Heart right ventricle (tissue), 16 donors: Measurements from ENCODE around the gene SSU72. TPM values are rescaled to one million over a fixed set of nuclear protein-coding genes. Genes with fewer than 3 reads are reported as not detected.
"Not testable (repeated sequence)": the region's sequence is repeated elsewhere in the genome, so short reads cannot be mapped to it uniquely, and the experiment has no call there.

Experiments used
- ATAC-seq, 8 donors: fragments of 200-7000 bp; cut with Tn5 transposase; one replicate each; pipeline ENCODE4 v1.9.1; 2020; ENCODE audit warnings: mild to moderate bottlenecking in 8 of 8, moderate library complexity in 8 of 8, moderate number of reproducible peaks in 1 of 8
- DNase-seq, 2 donors: peaks; one replicate each; pipeline ENCODE4 v3.0.0-alpha.2; 2020
- H3K27ac ChIP-seq, 10 donors: fragments of 200-600 bp; sonication (generic) in 2 of 10; one replicate each; pipeline versions ENCODE4 v1.5.0 to v1.8.0; 2020 to 2022; ENCODE audit warnings: mild to moderate bottlenecking in 3 of 10
- H3K27me3 ChIP-seq, 7 donors: fragments of 200-600 bp; one replicate each; pipeline ENCODE4 v1.8.0; 2021 to 2022; ENCODE audit warnings: mild to moderate bottlenecking in 2 of 7
- H3K36me3 ChIP-seq, 9 donors: fragments of 200-600 bp; sonication (generic) in 1 of 9; one replicate each; pipeline versions ENCODE4 v1.5.0 to v1.8.0; 2020 to 2022; ENCODE audit warnings: mild to moderate bottlenecking in 2 of 9
- H3K4me1 ChIP-seq, 9 donors: fragments of 200-600 bp; sonication (generic) in 1 of 9; one replicate each; pipeline versions ENCODE4 v1.5.0 to v1.8.0; 2020 to 2022; ENCODE audit warnings: mild to moderate bottlenecking in 4 of 9
- H3K4me3 ChIP-seq, 10 donors: fragments of 200-600 bp; sonication (generic) in 2 of 10; one replicate each; pipeline versions ENCODE4 v1.5.0 to v1.8.0; 2020 to 2022; ENCODE audit warnings: mild to moderate bottlenecking in 7 of 10, moderate library complexity in 2 of 10
- H3K9me3 ChIP-seq, 11 donors: fragments of 200-600 bp in 10 of 11; sonication (generic) in 2 of 11; one replicate each; pipeline versions ENCODE4 v1.5.0 to v1.8.0; 2013 to 2022; ENCODE audit warnings: mild to moderate bottlenecking in 2 of 11, control low read depth in 1 of 11, moderate library complexity in 1 of 11
- WGBS, 2 donors: extraction: QIAGEN DNeasy Blood & Tissue Kit; methylation state at CpG; one replicate each; pipeline ENCODE4 v1.1.7; 2013; ENCODE audit warnings: inconsistent platforms in 1 of 2; 5-methylcytosine and 5-hydroxymethylcytosine counted together
- intact Hi-C, 10 donors: fragments of 100-400 bp; cut with DNase I; formaldehyde crosslinking; loops; one replicate each; pipeline versions ENCODE4 v1.11.1 to v1.14.2; 2022
- polyA plus RNA-seq, 2 donors: library from polyadenylated mRNA; stranded (reverse); fragments of 200-250 nt; gene quantifications; one replicate each; pipeline ENCODE4 v1.2.3, GENCODE V29; 2013
- total RNA-seq, 10 donors: library from RNA; stranded (reverse); fragmentation: NEBNext Ultra II Directional in 3 of 10; extraction: Animal tissue kit (Norgen Biotek cat#: 25700) in 3 of 10; gene quantifications; one replicate each; pipeline versions ENCODE4 v1.2.1 to v1.2.4, GENCODE V29; 2021 to 2023
- TF ChIP-seq, protein P1 (sequence below), 9 donors: fragments of 200-600 bp; sonication (generic) in 2 of 9; IDR thresholded peaks; one replicate each; pipeline versions ENCODE4 v1.5.0 to v1.8.0; 2021 to 2022; ENCODE audit warnings: antibody characterized with exemption in 9 of 9, mild to moderate bottlenecking in 5 of 9, moderate library complexity in 1 of 9
- donor health status: Arrhythmogenic right ventricular cardiomyopathy.
- donor health status: ischemic (EF 13 %, LVEDD 7.1; RV severe dilation, severe dysfunction).
- donor health status: healthy with polysubstance abuse.
- donor health status: DM: no; HTN: yes; CAD: no.
- donor health status: DM: no; HTN: no; CAD: no.
- donor health status: ischemic (EF 25% LVEDD 6.9; RV normal size, moderate dysfunction).
- donor health status: ischemic (EF 25% LVEDD 5.7; RV mildly dilated, moderate dysfunction).
- donor health status: healthy.
- donor health status: DM: yes; HTN: yes; CAD: no.
- donor health status: Ischemic cardiomyopathy.
- donor health status: ischemic (EF 35%, LVEDD 5.7; RV mildly dilated, moderate dysfunction).
- donor health status: nonischemic (EF 11% LVEDD 7.7; RV severe dilation, severe dysfunction).
- donor health status: DM: yes; HTN: yes; CAD: no.
- donor health status: PGD.
- donor health status: ischemic (EF 29% LVEDD 5.4; RV normal size, mild dysfunction).
- donor health status: nonischemic (EF 23%, LVEDD 6.1; RV moderate dilation, normal function).

The SSU72 gene
- total and polyA plus RNA-seq, 12 donors = 73.8 to 138 (median 87.2) TPM

GRCh38 chr1:1505366-1505798 is 69.3 kb downstream of the SSU72 start:
- not testable (repeated sequence) for H3K36me3 ChIP-seq, H3K27me3 ChIP-seq, H3K9me3 ChIP-seq
- TF ChIP-seq, protein P1, sequence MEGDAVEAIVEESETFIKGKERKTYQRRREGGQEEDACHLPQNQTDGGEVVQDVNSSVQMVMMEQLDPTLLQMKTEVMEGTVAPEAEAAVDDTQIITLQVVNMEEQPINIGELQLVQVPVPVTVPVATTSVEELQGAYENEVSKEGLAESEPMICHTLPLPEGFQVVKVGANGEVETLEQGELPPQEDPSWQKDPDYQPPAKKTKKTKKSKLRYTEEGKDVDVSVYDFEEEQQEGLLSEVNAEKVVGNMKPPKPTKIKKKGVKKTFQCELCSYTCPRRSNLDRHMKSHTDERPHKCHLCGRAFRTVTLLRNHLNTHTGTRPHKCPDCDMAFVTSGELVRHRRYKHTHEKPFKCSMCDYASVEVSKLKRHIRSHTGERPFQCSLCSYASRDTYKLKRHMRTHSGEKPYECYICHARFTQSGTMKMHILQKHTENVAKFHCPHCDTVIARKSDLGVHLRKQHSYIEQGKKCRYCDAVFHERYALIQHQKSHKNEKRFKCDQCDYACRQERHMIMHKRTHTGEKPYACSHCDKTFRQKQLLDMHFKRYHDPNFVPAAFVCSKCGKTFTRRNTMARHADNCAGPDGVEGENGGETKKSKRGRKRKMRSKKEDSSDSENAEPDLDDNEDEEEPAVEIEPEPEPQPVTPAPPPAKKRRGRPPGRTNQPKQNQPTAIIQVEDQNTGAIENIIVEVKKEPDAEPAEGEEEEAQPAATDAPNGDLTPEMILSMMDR (IDR thresholded peaks at IDR 0.05) = peak in 8 of 9 donors; percentile 17 to 56 (median 36)
- WGBS, 2 donors = 13 to 22% methylated on average over 14 to 15 of the region's 22 CpGs
- intact Hi-C loops = loop anchor here in 3 of 10 donors (10.0 kb wide), 3 partner anchors 71 to 131 kb away; partner anchors contain the start of genes AURKAIP1 (in 1 of the 3), MRPL20 (in 1 of the 3) and VWA1 (in 1 of the 3)
- peak in 6 of 8 donors; percentile 49 to 83 (median 73) for ATAC-seq
- peak; percentile 43 to 45 for DNase-seq
- peak overlapping the region in 9 of 10 donors; percentile 33 to 86 (median 82) for H3K27ac ChIP-seq
- peaks cover 3 to 28% (median 13%) of the 10 kb centered on the region in 9 donors for H3K4me1 ChIP-seq
- H3K4me3 ChIP-seq = peak overlapping the region in 8 of 10 donors; percentile 16 to 44 (median 38)

GRCh38 chr1:1504777-1505365 is 69.8 kb downstream of the SSU72 start:
- H3K27me3 ChIP-seq, H3K9me3 ChIP-seq, H3K36me3 ChIP-seq: not testable (repeated sequence)
- TF ChIP-seq, protein P1 (IDR thresholded peaks at IDR 0.05) = peak; percentile 50 to 70 (median 63)
- Histone ChIP-seq H3K4me1 (peaks cover 3 to 28% (median 13%) of the 10 kb centered on the region in 9 donors), H3K27ac (peak overlapping the region in 9 of 10 donors; percentile 33 to 86 (median 82)), H3K4me3 (peak overlapping the region in 8 of 10 donors; percentile 16 to 44 (median 38))
- WGBS, 2 donors = 33 to 34% methylated on average over 16 of the region's 16 CpGs
- DNase-seq = peak; percentile 50 to 66
- intact Hi-C loops = loop anchor here in 3 of 10 donors (10.0 kb wide), 3 partner anchors 70 to 130 kb away; partner anchors contain the start of genes AURKAIP1 (in 1 of the 3), MRPL20 (in 1 of the 3) and VWA1 (in 1 of the 3)
- peak; percentile 23 to 53 (median 41) for ATAC-seq

GRCh38 chr1:1495461-1495975 is 79.1 kb downstream of the SSU72 start:
- peaks cover 0 to 22% (median 6%) of the 10 kb centered on the region in 11 donors for H3K9me3 ChIP-seq
- H3K4me3 ChIP-seq, DNase-seq, H3K27ac ChIP-seq, H3K27me3 ChIP-seq, intact Hi-C loops, H3K4me1 ChIP-seq: not testable (repeated sequence)
- WGBS, 2 donors = 93 to 96% methylated on average over 16 to 17 of the region's 18 CpGs
- H3K36me3 ChIP-seq = peaks cover 0 to 56% (median 35%) of the 10 kb centered on the region in 9 donors
- ATAC-seq = peak in 5 of 8 donors; percentile 8 to 37 (median 32)

DNA sequence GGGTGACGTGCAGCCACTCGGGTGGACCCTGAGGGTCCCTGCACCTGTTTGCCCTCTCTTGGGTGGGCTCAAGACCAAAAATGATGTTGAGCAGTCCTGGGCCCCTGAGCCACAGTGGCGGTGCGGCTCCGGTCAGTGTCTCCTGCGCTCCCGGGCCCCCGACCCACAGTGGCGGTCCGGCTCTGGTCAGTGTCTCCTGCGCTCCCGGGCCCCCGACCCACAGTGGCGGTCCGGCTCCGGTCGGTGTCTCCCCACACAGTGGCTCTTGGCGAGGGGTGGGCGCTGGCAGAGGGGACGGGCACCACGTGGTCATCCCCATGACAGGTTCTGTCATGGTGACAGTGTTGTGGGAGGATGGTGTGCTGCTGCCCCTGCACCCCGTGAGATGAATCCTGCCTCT is 80.4 kb downstream of the SSU72 start:
- H3K4me1 ChIP-seq, ATAC-seq, H3K27ac ChIP-seq, H3K27me3 ChIP-seq, H3K4me3 ChIP-seq, DNase-seq, intact Hi-C loops: not testable (repeated sequence)
- WGBS, 2 donors = 98% methylated on average over 20 to 22 of the region's 22 CpGs
- peaks cover 0 to 22% (median 6%) of the 10 kb centered on the region in 11 donors for H3K9me3 ChIP-seq
- peaks cover 0 to 68% (median 45%) of the 10 kb centered on the region in 9 donors for H3K36me3 ChIP-seq

Other genes starting within 250 kb of the SSU72 start
- gene TAS1R3, start 243.6 kb downstream of the SSU72 start, total RNA-seq = under 1 TPM; 0.16 to 0.87 (median 0.35) TPM
- 1 to 10 TPM in 1 of 2 donors, under 1 TPM in 1; 0.39 to 3.1 TPM for gene TAS1R3, start 243.6 kb downstream of the SSU72 start, polyA plus RNA-seq
- 100 to 1,000 TPM in 3 of 10 donors, 10 to 100 TPM in 7; 64.7 to 153 (median 78.0) TPM for gene DVL1, start 225.4 kb downstream of the SSU72 start, total RNA-seq
- 100 to 1,000 TPM in 1 of 2 donors, 10 to 100 TPM in 1; 75.4 to 153 TPM for gene DVL1, start 225.4 kb downstream of the SSU72 start, polyA plus RNA-seq
- 10 to 100 TPM in 9 of 10 donors, 1 to 10 TPM in 1; 7.2 to 23.3 (median 14.6) TPM for gene MXRA8, start 216.3 kb downstream of the SSU72 start, total RNA-seq
- gene MXRA8, start 216.3 kb downstream of the SSU72 start, polyA plus RNA-seq = 10 to 100 TPM; 28.7 to 35.6 TPM
- 100 to 1,000 TPM; 176 to 251 (median 193) TPM for gene AURKAIP1, start 199.7 kb downstream of the SSU72 start, total RNA-seq
- 100 to 1,000 TPM; 376 to 528 TPM for gene AURKAIP1, start 199.7 kb downstream of the SSU72 start, polyA plus RNA-seq
- 10 to 100 TPM; 38.5 to 77.5 (median 47.7) TPM for gene CCNL2, start 175.5 kb downstream of the SSU72 start, total RNA-seq
- 100 to 1,000 TPM in 1 of 2 donors, 10 to 100 TPM in 1; 57.3 to 243 TPM for gene CCNL2, start 175.5 kb downstream of the SSU72 start, polyA plus RNA-seq
- 100 to 1,000 TPM; 116 to 162 (median 132) TPM for gene MRPL20, start 167.6 kb downstream of the SSU72 start, total RNA-seq
- 100 to 1,000 TPM; 124 to 224 TPM for gene MRPL20, start 167.6 kb downstream of the SSU72 start, polyA plus RNA-seq
- 1 to 10 TPM in 7 of 10 donors, under 1 TPM in 3; 0.37 to 2.5 (median 1.8) TPM for gene ANKRD65, start 153.6 kb downstream of the SSU72 start, total RNA-seq
- gene ANKRD65, start 153.6 kb downstream of the SSU72 start, polyA plus RNA-seq = 1 to 10 TPM; 1.2 to 3.1 TPM
- gene VWA1, start 139.2 kb downstream of the SSU72 start, total RNA-seq = 10 to 100 TPM; 10.8 to 52.8 (median 14.1) TPM
- 10 to 100 TPM; 13.9 to 27.5 TPM for gene VWA1, start 139.2 kb downstream of the SSU72 start, polyA plus RNA-seq
- gene ATAD3C, start 125.2 kb downstream of the SSU72 start, total RNA-seq = 1 to 10 TPM in 5 of 10 donors, under 1 TPM in 5; 0.11 to 2.2 (median 1.2) TPM
- under 1 TPM; 0.49 to 0.66 TPM for gene ATAD3C, start 125.2 kb downstream of the SSU72 start, polyA plus RNA-seq
- gene ATAD3B, start 103.1 kb downstream of the SSU72 start, total RNA-seq = 1 to 10 TPM; 5.3 to 9.9 (median 6.6) TPM
- 10 to 100 TPM; 12.5 to 33.3 TPM for gene ATAD3B, start 103.1 kb downstream of the SSU72 start, polyA plus RNA-seq
- 10 to 100 TPM; 13.2 to 27.9 (median 15.6) TPM for gene ATAD3A, start 62.7 kb downstream of the SSU72 start, total RNA-seq
- gene ATAD3A, start 62.7 kb downstream of the SSU72 start, polyA plus RNA-seq = 10 to 100 TPM; 24.7 to 39.4 TPM
- 1 to 10 TPM; 3.2 to 6.2 (median 3.7) TPM for gene TMEM240, start 34.2 kb downstream of the SSU72 start, total RNA-seq
- gene TMEM240, start 34.2 kb downstream of the SSU72 start, polyA plus RNA-seq = 10 to 100 TPM in 1 of 2 donors, 1 to 10 TPM in 1; 3.5 to 12.1 TPM
- gene FNDC10, start 25.3 kb upstream of the SSU72 start, total RNA-seq = 1 to 10 TPM in 8 of 10 donors, under 1 TPM in 2; 0.66 to 5.9 (median 2.3) TPM
- gene FNDC10, start 25.3 kb upstream of the SSU72 start, polyA plus RNA-seq = 1 to 10 TPM; 1.1 to 3.8 TPM
- gene MIB2, start 40.6 kb upstream of the SSU72 start, total RNA-seq = 100 to 1,000 TPM in 1 of 10 donors, 10 to 100 TPM in 9; 53.6 to 110 (median 74.7) TPM
- gene MIB2, start 40.6 kb upstream of the SSU72 start, polyA plus RNA-seq = 100 to 1,000 TPM in 1 of 2 donors, 10 to 100 TPM in 1; 56.0 to 248 TPM
- gene MMP23B, start 57.3 kb upstream of the SSU72 start, total RNA-seq = 10 to 100 TPM; 21.5 to 87.0 (median 63.1) TPM
- gene MMP23B, start 57.3 kb upstream of the SSU72 start, polyA plus RNA-seq = 100 to 1,000 TPM in 1 of 2 donors, 10 to 100 TPM in 1; 14.2 to 113 TPM
- gene CDK11B, start 84.1 kb upstream of the SSU72 start, total RNA-seq = 10 to 100 TPM; 20.9 to 30.4 (median 23.8) TPM
- 10 to 100 TPM; 31.4 to 34.1 TPM for gene CDK11B, start 84.1 kb upstream of the SSU72 start, polyA plus RNA-seq
- 10 to 100 TPM; 12.3 to 30.7 (median 17.0) TPM for gene SLC35E2B, start 117.9 kb upstream of the SSU72 start, total RNA-seq
- gene SLC35E2B, start 117.9 kb upstream of the SSU72 start, polyA plus RNA-seq = 10 to 100 TPM in 1 of 2 donors, 1 to 10 TPM in 1; 8.4 to 21.1 TPM
- 10 to 100 TPM; 11.6 to 26.3 (median 15.3) TPM for gene CDK11A, start 149.5 kb upstream of the SSU72 start, total RNA-seq
- gene CDK11A, start 149.5 kb upstream of the SSU72 start, polyA plus RNA-seq = 10 to 100 TPM; 13.0 to 88.3 TPM
- gene NADK, start 203.6 kb upstream of the SSU72 start, total RNA-seq = 10 to 100 TPM; 15.2 to 40.2 (median 21.9) TPM
- 10 to 100 TPM; 26.2 to 37.5 TPM for gene NADK, start 203.6 kb upstream of the SSU72 start, polyA plus RNA-seq